Left colon (tissue), 2 donors: ENCODE measurements around the gene IL20. TPM values are rescaled to one million over a fixed set of nuclear protein-coding genes. Genes with fewer than 3 reads are reported as not detected.
A peak's percentile ranks its signal among the peaks of the same experiment; 100 is the strongest.
"Not testable (repeated sequence)": the region's sequence is repeated elsewhere in the genome, so short reads cannot be mapped to it uniquely, and the experiment has no call there.

Experiments used
- ATAC-seq: fragments of 200-7000 bp; cut with Tn5 transposase; one replicate; pipeline ENCODE4 v1.9.1; 2020; ENCODE audit warnings: mild to moderate bottlenecking, moderate library complexity
- DNase-seq, 2 donors: peaks; one replicate each; pipeline ENCODE4 v3.0.0-alpha.2; 2020
- intact Hi-C, 2 donors: fragments of 100-400 bp; cut with DNase I in 1 of 2; cut with micrococcal nuclease in 1 of 2; formaldehyde crosslinking; loops; one replicate each; pipeline versions ENCODE4 v1.11.2 to v1.14.0; 2022; cut with DNase I, micrococcal nuclease
- total RNA-seq, 2 donors: library from RNA; stranded (reverse); fragmentation: NEBNext Ultra II Directional; extraction: Animal tissue kit (Norgen Biotek cat#: 25700); gene quantifications; one replicate each; pipeline ENCODE4 v1.2.1, GENCODE V29; 2021
- donor health status: DM: no; HTN: no; CAD: no.
- donor health status: DM: yes; HTN: yes; CAD: no.

The IL20 gene
- total RNA-seq, 2 donors from 2014 or later, result not detected

DNA sequence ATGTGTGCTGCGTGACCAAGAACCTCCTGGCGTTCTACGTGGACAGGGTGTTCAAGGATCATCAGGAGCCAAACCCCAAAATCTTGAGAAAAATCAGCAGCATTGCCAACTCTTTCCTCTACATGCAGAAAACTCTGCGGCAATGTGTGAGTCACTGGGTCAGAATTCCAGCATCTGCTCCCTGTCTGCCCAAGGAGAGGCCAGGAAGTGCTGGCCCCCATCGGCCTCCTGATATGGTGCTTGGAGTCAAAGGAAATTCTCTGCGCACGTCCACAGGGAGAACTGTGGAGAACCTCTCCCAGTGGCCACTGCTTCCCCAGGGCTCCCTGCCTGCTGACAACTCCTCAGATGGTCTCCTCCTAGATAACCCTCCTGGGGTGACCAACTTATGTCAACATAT, 25.6 kb upstream of the IL20 start:
- DNase-seq (no peak), ATAC-seq (no peak)

DNA sequence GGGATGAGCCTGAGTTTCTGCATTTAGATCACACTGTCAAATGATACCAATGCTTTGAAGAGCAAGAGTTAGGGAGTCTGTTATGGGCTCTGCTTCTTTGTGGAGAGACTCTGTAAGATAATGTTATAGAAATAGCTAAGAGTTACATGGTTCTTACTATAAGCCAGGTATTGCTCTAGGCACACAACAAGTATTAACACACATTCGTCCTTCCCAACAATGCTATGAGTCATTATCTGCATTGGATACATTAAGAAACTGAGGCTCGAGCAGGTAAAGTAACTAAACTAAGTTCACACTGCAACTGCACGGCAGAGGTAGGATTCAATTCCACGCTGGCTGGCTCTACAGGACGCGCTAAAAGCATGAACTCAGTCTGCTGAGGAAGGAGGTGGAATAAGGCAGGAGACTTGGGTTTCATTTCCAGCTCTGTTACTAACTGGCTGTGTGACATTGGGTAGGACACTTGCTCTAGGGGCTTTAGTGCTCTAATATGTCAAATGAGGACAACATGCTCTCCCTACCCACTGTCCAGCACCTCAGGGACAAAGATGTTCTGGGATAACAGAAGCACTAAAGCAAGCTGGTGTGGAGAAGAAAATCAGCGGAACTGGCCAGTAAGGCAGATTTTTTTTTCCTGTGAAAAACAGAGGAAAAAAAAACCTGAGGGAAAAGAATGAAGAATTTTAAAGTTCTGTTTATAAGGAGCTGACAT, 23.7 kb upstream of the IL20 start:
- no peak for ATAC-seq
- DNase-seq, result no peak
- intact Hi-C loops, result no loop called here

More for the DNA sequence above, 25.6 kb upstream of the IL20 start:
- intact Hi-C loops, result no loop called here

DNA sequence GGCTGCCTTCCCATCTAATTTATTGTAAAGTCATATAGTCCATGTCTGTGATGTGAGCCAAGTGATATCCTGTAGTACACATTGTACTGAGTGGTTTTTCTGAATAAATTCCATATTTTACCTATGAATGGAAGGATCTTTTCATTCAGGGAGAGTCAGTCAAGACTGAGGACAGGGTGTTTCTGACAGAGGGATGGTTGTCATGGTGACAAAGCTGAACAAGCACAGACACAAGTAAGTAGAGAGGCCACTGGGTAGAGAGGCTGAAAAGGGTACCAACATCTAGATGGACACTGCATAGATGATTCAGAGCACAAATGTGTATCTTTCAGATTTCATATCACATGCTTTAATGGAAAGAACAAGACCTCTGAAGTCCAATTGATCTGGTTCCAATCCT, 22.6 kb upstream of the IL20 start:
- DNase-seq, result no peak
- ATAC-seq, result no peak
- intact Hi-C loops, result no loop called here

DNA sequence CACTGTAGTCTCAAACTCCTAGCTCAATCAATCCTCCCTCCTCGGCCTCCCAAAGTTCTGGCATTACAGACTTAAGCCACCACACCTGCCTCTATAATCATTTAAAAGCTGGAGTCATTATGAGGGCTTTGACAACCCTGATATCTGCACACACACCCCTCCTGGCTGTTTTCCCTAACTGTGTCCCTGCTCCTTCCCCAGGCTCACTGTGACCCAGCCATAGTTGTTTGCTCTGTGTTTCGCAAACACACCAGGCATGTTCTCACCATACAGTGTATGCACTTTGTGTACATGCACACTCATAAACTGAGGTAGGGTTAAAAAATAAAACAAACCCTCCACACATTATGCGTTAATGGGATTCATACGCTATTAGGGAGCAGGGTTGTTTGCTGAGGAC, 21.8 kb upstream of the IL20 start:
- no peak for ATAC-seq
- no peak for DNase-seq
- intact Hi-C loops, result no loop called here

DNA sequence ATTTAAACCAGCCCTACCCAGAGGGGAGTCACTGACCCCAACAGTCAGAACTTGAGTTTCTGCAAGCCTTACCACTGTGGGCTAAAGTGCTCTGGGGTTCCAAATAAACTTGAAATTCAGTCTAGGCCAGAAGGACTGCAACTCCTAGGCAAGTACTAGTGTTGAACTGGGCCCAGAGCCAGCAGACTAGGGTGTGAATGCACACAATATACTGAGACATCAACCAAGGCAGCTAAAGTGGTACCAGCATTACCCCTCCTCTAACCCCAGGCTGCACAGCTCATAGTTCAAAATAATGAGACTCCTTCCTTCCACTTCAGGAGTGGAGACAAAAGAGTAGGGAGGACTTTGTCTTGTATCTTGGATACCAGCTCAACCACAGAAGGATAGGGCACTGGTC, 18.9 kb upstream of the IL20 start:
- intact Hi-C loops, result no loop called here
- DNase-seq (peak in 1 of 2 donors; percentile 10), ATAC-seq (no peak)

DNA sequence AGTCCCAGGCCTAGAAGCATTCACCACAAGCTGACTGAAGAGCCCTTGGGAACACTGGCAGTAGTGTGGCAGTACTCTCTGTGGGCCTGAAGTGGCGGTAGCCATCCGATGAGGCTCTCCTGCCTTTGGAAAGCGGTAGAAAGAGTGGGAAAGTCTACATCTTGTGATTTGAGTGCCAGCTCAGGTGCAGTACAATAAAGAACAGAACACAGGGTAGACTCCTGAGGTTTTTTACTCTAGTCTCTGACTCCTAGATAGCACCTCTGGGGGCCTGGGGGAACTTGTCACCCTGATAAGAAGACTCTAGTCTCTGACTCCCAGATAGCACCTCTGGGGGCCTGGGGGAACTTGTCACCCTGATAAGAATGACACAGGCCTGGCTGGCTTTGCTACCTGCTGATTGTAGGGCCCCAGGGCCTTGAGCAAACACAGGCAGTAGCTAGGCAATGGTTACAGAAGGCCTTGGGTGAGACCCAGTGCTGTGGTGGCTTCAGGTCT, 18.0 kb upstream of the IL20 start:
- no peak for ATAC-seq
- DNase-seq, result no peak

DNA sequence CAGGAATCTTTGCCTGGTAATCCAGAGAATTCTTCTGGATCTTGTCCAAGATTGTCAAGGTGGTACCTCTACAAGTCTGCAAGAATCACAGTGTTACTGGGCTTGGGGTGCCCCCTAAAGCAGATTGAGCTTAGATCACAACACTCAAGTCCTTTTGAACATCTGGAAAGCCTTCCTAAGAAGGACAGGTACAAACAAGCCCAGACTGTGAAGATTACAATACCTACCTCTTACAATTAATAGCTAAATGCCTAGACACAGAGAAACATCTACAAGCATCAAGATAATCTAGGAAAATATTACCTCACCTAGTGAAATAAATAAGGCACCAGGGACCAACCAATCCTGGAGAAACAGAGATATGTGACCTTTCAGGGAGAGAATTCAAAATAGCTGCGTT, 17.5 kb upstream of the IL20 start:
- no peak for DNase-seq
- ATAC-seq, result no peak
- intact Hi-C loops, result no loop called here

More for the DNA sequence above, 18.0 kb upstream of the IL20 start:
- intact Hi-C loops, result no loop called here

DNA sequence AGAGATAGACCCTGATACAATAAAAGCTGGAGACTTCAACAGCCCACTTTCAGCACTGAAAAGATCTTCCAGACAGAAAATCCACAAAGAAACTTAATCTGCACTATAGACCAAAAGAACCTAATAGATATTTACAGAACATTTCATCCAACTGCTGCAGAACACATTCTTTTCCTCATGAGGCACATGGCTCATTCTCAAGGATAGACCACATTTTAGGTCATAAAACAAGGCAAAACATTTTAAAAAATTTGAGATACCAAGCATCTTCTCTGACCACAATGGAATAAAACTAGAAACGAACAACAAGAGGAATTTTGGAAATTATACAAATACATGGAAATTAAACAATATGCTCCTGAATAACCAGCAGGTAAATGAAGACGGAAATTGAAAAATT, 15.0 kb upstream of the IL20 start:
- DNase-seq (no peak), ATAC-seq (no peak)
- intact Hi-C loops, result no loop called here

DNA sequence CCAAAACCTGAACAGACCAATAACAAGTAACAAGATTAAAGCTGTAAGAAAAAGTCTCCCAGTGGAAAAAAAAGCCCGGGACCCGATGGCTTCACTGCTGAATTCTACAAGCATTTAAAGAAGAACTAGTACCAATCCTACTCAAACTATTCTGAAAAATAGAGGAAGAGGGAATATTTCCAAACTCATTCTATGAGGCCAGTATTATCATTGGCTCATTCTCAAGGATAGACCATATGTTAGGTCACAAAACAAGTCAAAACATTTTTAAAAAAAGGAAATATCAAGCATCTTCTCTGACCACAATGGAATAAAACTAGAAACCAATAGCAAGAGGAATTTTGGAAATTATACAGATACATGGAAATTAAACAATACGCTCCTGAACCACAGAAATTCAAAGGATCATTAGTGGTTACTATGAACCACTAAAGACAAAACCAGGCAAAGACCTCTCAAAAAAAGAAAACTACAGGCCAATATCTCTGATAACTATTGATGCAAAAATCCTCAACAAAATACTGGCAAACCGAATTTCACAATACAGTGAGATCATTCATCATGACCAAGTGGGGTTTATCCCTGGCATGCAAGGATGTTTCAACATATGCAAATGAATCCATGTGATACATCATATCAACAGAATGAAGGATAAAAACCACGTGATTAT, 13.9 kb upstream of the IL20 start:
- ATAC-seq, result no peak
- intact Hi-C loops, result no loop called here
- DNase-seq, result no peak

DNA sequence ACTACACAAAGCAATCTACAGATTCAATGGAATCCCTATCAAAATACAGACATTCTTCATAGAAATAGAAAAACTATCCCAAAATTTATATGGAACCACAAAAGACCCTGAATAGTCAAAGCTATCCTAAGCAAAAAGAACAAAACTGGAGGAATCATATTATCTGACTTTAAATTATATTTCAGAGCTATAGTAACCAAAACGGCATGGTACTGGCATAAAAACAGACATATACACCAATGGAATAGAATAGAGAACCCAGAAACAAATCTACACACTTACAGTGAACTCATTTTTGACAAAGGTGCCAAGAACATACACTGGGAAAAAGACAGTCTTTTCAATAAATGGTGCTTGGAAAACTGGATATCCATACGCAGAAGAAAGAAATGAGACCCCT, 12.8 kb upstream of the IL20 start:
- ATAC-seq, DNase-seq, intact Hi-C loops: not testable (repeated sequence)

DNA sequence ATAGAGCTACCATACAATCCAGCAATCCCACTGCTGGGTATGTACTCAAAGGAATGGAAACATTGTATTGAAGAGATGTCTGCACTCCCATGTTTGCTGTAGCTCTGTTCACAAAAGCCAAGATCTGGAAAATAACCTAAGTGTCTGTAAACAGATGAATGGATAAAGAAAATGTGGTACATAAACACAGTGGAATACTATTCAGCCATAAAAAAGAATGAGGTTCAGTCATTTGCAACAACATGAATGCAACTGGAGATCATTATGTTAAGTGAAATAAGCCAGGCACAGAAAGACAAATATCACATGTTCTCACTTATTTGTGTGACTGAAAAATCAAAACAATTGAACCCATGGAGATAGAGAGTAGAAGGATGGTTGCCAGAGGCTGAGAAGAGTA, 11.7 kb upstream of the IL20 start:
- ATAC-seq, DNase-seq, intact Hi-C loops: not testable (repeated sequence)

DNA sequence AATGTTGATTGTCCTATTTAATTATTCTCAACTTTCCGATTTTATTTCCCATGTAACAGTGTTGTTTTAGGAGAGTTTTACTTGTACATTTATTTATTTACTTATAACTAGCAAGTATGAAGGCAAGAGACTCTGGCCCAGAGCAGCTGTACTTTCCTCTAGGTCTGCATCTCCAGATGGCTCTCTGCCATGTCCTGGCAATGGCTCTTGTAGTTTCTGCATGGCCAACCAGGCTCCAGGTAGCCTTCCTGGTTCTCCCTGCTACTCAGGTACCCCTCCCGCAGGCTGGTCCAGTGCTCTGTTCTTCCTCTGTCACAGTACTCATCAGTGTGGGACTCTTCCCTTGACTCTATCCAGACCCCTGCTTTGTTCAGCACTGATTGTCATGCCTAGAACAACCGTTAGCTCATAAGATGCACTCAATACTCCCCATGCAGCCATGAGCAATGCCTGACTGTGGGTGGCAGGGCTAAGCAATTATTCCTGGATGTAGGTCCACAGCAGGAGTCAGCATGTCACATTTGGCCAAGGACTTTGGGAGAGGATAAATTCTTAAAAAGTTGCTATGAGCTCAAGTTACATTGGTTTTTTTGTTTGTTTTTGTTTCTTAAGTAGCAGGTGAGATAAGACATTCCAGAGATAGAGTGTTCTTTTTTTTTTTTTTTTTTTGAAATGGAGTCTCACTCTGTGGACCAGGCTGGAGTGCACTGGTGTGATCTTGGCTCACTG, 10.9 kb upstream of the IL20 start:
- DNase-seq (no peak), ATAC-seq (no peak)
- intact Hi-C loops, result no loop called here

DNA sequence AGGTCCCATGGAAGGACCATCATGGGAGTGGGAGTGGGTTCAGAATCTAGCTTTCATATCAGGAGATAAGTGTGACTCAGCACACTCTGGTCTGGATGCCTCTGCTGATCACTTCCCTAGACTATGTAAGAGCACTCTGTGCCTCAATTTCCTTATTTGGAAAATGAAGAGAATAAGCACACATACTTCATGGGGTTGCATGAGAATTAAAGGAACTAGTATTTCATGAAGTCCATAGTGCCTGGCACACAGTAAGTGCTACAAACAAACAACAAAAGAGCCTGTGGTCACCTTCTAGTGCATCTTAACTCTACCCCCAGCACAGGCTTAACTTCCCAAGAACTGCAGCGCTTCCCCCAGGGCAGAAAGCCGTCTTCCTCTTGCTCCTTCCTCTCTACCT, 9.6 kb upstream of the IL20 start:
- intact Hi-C loops, result no loop called here
- DNase-seq (no peak), ATAC-seq (no peak)

DNA sequence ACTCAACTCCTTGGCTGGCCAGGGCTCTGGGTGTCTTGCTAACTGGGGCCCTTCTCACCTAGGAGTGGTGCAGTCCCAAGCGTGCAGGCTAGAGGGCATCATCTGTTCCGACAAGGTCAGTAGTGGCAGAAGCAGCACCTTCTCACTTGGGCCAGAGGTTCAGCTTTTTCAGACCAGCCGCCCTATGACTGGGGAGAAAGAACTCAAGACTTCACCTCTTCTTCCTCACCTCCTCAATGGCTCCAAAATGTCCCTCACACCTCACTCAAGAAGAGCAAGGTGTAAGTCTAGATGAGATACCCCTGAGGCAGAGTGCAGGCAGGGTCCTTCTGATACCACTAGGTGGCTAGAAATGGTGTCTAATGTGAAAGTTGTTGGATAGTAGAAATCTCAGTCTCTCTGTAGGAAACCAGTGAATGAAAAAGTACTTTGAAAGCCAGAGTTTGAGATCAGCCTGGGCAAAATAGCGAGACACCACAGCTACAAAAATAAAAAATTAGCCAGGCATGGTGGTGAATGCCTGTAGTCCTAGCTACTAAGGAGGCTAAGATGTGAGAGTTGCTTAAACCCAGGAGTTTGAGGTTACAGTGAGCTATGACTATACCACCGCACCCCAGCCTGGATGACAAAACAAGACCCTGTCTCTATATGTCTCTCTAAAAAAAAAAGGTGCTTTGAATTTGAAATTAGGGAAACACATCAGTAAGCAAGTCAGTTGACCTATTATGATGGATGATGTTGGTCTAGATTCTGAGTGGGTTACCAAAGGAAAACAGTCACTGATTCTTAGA, 8.6 kb upstream of the IL20 start:
- no peak for DNase-seq
- intact Hi-C loops, result no loop called here
- ATAC-seq, result no peak

DNA sequence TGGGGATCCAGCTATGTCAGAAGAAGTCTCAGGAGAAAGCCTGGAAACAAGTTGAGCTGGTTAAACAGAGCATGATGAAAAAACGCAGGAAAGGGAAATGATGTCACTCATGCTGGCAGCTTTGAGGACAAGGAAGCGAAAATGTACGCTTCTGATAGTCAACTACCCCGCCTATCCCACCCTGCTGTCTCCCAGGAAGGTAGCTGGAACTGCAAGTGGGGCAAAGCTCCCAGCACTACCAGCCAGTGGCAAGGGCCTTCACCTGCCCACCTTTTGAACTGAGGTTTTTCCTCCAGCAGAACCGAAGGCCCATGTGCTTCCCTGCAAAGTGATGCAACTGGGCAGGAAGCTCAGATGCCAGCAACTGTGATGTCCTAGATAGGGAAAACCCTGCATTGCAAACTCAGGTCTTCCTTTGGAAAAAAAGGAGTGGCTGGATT, 6.3 kb upstream of the IL20 start:
- intact Hi-C loops, result no loop called here
- DNase-seq, result no peak
- no peak for ATAC-seq

DNA sequence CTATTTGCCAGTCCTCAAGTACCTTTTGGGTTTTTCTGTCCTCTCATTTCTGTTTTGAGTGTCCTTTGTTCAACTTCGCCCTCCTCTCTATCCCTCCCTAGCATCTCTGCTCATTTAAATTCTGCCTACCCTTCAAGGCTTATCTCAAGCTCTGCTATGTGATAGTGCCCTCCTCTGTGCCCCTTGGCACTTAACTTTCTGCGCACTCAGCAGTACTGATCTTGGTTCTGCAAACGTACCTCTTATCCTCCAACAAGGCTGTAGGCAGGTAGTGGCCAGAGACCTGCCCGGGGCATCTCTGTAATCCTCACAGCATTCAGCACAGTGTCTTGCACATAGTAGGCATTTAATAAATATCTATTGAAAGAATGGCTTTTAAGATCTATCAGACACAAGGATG, 5.3 kb upstream of the IL20 start:
- no peak for DNase-seq
- no peak for ATAC-seq
- intact Hi-C loops, result no loop called here

DNA sequence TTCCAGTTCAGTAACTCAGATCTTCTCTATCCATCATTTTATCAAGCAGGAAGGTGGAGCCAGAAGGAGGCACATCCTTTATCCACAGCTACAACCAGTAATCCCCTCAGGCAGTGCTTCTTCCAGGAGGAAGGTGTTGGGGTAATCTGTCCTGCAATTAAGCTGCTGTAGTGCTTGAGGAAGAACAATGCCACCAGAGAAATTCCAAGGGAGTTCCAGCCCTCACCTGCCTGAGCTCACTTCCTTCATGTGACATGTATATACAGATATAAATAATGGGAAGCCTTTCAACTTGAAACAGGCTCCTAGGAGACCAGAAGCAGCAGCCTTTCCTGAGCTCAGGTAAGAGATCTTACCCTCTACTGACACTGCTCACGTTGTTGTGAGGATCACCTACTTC, 2.2 kb upstream of the IL20 start:
- ATAC-seq (no peak), DNase-seq (no peak)
- intact Hi-C loops, result no loop called here

DNA sequence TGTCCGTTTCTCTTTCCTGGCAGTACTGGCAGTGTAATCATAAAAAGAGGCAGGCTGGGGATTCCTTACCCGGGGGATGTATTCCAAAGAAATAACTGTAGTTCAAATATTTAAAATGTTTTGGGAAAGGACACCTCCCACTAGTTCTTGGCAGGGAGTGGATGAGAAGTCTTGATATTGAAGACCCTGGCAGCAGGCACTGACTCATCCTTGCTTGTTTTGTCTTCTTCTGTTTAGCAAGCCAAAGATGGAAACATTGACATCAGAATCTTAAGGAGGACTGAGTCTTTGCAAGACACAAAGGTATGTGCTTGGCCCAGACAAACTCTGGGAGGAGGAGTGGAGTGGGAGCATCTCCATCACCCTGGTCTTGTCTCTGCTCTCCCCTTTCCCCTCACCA, 639 bp downstream of the IL20 start:
- intact Hi-C loops, result no loop called here
- ATAC-seq, result no peak
- no peak for DNase-seq

DNA sequence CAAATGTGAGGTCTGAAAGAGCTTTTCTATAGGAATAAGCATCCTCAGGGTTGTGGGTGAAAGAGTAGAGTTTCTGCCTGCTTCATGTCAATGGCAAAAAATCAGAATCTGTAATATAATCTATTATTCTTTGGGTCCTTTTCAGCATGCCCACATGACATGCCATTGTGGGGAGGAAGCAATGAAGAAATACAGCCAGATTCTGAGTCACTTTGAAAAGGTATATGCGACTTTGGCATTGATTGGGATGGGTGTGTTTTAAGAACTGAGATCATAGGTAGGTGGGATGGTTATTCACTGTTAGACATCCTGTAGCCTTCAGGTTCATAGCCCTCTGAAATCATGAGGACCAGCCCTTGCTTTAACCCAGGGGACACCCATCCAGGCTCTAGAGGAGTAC, 1.8 kb downstream of the IL20 start:
- DNase-seq, result no peak
- intact Hi-C loops, result no loop called here
- no peak for ATAC-seq
